ENCODE data around the gene RAPH1. TPM values are rescaled to one million over a fixed set of nuclear protein-coding genes. Genes with fewer than 3 reads are reported as not detected.

Gene RAPH1
- total RNA-seq, 1 experiment from 2014 or later, result 126 TPM

GRCh38 chr2:203344667-203345066, 190.4 kb downstream of the RAPH1 start:
- TF ChIP-seq, protein P1, sequence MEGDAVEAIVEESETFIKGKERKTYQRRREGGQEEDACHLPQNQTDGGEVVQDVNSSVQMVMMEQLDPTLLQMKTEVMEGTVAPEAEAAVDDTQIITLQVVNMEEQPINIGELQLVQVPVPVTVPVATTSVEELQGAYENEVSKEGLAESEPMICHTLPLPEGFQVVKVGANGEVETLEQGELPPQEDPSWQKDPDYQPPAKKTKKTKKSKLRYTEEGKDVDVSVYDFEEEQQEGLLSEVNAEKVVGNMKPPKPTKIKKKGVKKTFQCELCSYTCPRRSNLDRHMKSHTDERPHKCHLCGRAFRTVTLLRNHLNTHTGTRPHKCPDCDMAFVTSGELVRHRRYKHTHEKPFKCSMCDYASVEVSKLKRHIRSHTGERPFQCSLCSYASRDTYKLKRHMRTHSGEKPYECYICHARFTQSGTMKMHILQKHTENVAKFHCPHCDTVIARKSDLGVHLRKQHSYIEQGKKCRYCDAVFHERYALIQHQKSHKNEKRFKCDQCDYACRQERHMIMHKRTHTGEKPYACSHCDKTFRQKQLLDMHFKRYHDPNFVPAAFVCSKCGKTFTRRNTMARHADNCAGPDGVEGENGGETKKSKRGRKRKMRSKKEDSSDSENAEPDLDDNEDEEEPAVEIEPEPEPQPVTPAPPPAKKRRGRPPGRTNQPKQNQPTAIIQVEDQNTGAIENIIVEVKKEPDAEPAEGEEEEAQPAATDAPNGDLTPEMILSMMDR (IDR thresholded peaks at IDR 0.05; ENCODE audit: unreplicated experiment), result no peak
- Mint-ChIP-seq H3K36me3 (ENCODE audit: insufficient read depth, unreplicated experiment) (peaks cover 8% of the 10 kb centered on the region), H3K4me3 (ENCODE audit: low read depth, unreplicated experiment) (no peak overlapping the region), H3K4me1 (ENCODE audit: low read depth, unreplicated experiment) (peaks cover 18% of the 10 kb centered on the region), H3K27ac (ENCODE audit: unreplicated experiment) (no peak overlapping the region), H3K9me3 (ENCODE audit: low read depth, unreplicated experiment) (no peaks in the 10 kb centered on the region), H3K27me3 (ENCODE audit: unreplicated experiment) (no peaks in the 10 kb centered on the region)
- BruUV-seq (replicated peaks), result no TSS peak
- intact Hi-C loops (cut with micrococcal nuclease; ENCODE audit: unreplicated experiment), result no loop called here
- CTCF ChIA-PET, result no interaction called here
- DNase-seq, result no peak

Other genes with a start within 250 kb of the RAPH1 start
- 52.4 and 79.6 TPM in 2 replicates for gene ABI2, start 206.9 kb downstream of the RAPH1 start, total RNA-seq (2022)
- 0.07 TPM in 1 of 2 replicates, not detected in the other for gene CD28, start 171.3 kb upstream of the RAPH1 start, total RNA-seq (2022)

Data from Calu3 (cell line).